ENCODE data around the gene TMEM238L. TPM values are rescaled to one million over a fixed set of nuclear protein-coding genes. Genes with fewer than 3 reads are reported as not detected.

Gene TMEM238L
- total and polyA plus RNA-seq, 2 experiments from 2014 or later: not detected

GRCh38 chr17:10775058-10775457 is 28.8 kb downstream of the TMEM238L start (continued):
- TF ChIP-seq ZNF462 (CRISPR knock-in tag; IDR thresholded peaks at IDR 0.05) (no peak), EZH2phosphoT487 (IDR thresholded peaks at IDR 0.05; ENCODE audit: unreplicated experiment) (no peak), CREB1 (CRISPR knock-in tag; IDR thresholded peaks at IDR 0.05; ENCODE audit: low read depth) (no peak), NANOG (IDR thresholded peaks at IDR 0.05; ENCODE audit: borderline replicate concordance) (no peak), ZNF114 (CRISPR knock-in tag; IDR thresholded peaks at IDR 0.05) (no peak), EZH2 (IDR thresholded peaks at IDR 0.05; ENCODE audit: low read depth, unreplicated experiment) (no peak), POLR2AphosphoS5 (IDR thresholded peaks at IDR 0.05; ENCODE audit: low read depth) (no peak), ETS1 (IDR thresholded peaks at IDR 0.05) (no peak)

GRCh38 chr17:10773391-10773790 is 30.5 kb downstream of the TMEM238L start:
- no peaks in the 10 kb centered on the region for H3K27me3 ChIP-seq (ENCODE audit: insufficient read depth)
- no peaks in the 10 kb centered on the region for H3K9me2 ChIP-seq (ENCODE audit: insufficient read depth)
- H3K4me3 Mint-ChIP-seq: no peak overlapping the region
- ATAC-seq: no peak
- peaks cover 4% of the 10 kb centered on the region for H3K4me1 Mint-ChIP-seq
- no peak overlapping the region for H3K27ac ChIP-seq (ENCODE audit: low read depth)
- no peaks in the 10 kb centered on the region for H3K36me3 ChIP-seq (ENCODE audit: insufficient read depth)
- no peaks in the 10 kb centered on the region for H3K4me1 ChIP-seq (ENCODE audit: insufficient read depth)
- no peak overlapping the region for H3K27ac Mint-ChIP-seq
- no peaks in the 10 kb centered on the region for H3F3A ChIP-seq (replicated peaks; ENCODE audit: low read depth)
- no peaks in the 10 kb centered on the region for H4K20me1 ChIP-seq (replicated peaks; ENCODE audit: insufficient read depth)
- peaks cover 7% of the 10 kb centered on the region for H3K27me3 Mint-ChIP-seq (ENCODE audit: insufficient read depth, low read depth, poor library complexity)
- peaks cover 9% of the 10 kb centered on the region for H3K36me3 Mint-ChIP-seq (ENCODE audit: low read depth)
- H3K9me3 Mint-ChIP-seq: peaks cover 10% of the 10 kb centered on the region
- H3K79me2 ChIP-seq (replicated peaks; ENCODE audit: insufficient read depth): no peaks in the 10 kb centered on the region
- no peak overlapping the region for H3K4me2 ChIP-seq
- no peak for DNase-seq (ENCODE audit: low spot score)
- H2AFZ ChIP-seq: no peak overlapping the region
- no peak overlapping the region for H3K4me3 ChIP-seq
- TF ChIP-seq EZH2 (IDR thresholded peaks at IDR 0.05; ENCODE audit: low read depth, unreplicated experiment) (no peak), JUNB (IDR thresholded peaks at IDR 0.05; ENCODE audit: unreplicated experiment) (no peak), POLR2AphosphoS5 (IDR thresholded peaks at IDR 0.05; ENCODE audit: low read depth) (no peak), ETS1 (IDR thresholded peaks at IDR 0.05) (no peak), NANOG (IDR thresholded peaks at IDR 0.05; ENCODE audit: borderline replicate concordance) (no peak)

Data from GM23338 (cell line).